Mammary epithelial cell (primary cell): ENCODE measurements around the gene OSBPL7.
"Not testable (repeated sequence)": the region's sequence is repeated elsewhere in the genome, so short reads cannot be mapped to it uniquely, and the experiment has no call there.

Experiments
- CTCF ChIP-seq, 2 donors: IDR thresholded peaks in 1 of 2; conservative IDR thresholded peaks in 1 of 2; 2 replicates each; pipeline ENCODE4 v1.5.1; 2011 to 2012; ENCODE audit warnings: inconsistent platforms in 2 of 2, low read length in 2 of 2, mild to moderate bottlenecking in 2 of 2, control low read depth in 1 of 2, low read depth in 1 of 2; ENCODE audit not compliant: insufficient read depth in 1 of 2; ENCODE audit errors: extremely low read depth in 1 of 2
- EZH2 ChIP-seq: IDR thresholded peaks from 2 replicates; pipeline ENCODE4 v1.6.1; 2012; ENCODE audit warnings: low read length, inconsistent platforms, borderline replicate concordance

- TF ChIP-seq CTCF (conservative IDR thresholded peaks at IDR 0.05 in 1 of 2, IDR thresholded peaks at IDR 0.05 in 1 of 2; ENCODE audit: extremely low read depth in 1 of 2, insufficient read depth in 1 of 2, low read depth in 1 of 2, low read length in 2 of 2); EZH2: not testable (repeated sequence)
Measured at GRCh38 chr17:47773649-47774048, 47.9 kb downstream of the OSBPL7 start.
